Measurements from ENCODE around the gene ACTR3C.
A peak's percentile ranks its signal among the peaks of the same experiment; 100 is the strongest.

ACTR3C gene

GRCh38 chr7:150358988-150359621, 35.8 kb upstream of the ACTR3C start:
- no peak for DNase-seq

DNA sequence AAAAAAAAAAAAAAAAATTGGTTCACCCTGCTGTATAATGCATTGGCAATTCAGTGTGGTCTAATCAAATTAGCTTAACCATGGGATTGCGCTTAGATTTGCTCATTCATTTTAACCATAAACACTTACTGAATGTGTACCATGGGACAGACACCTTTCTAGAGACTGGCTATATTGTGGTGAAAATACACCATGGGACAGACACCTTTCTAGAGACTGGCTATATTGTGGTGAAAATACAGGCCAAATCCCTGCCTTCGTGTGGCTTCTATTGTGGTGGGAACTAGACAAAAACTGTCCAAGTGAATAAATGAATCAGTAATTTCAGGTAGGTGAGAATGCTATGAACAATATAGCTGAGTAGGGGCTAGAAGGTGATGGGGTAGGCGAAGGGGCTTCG, 35.1 kb upstream of the ACTR3C start:
- no peak for DNase-seq

- DNase-seq: no peak
Observed at GRCh38 chr7:150357771-150358427, 34.6 kb upstream of the ACTR3C start.

DNA sequence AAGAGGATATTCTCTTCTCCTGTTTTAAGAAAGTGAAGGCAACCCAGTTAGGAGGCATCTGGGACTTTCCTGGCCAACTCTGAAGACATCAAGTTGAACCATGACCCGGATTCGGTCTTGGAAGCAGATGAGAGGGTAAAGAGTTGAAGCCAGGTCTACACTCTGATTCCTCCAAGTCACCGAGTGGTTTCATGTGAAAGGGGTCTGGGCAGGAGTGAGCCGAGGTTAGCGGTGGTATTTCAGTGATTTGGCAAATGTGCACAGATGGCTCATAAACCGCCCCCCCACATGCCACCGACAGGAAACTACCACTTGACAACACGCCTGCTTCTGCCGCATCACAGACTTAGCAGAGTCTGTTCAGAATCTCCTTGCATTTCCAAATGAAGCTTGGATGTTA, 33.9 kb upstream of the ACTR3C start:
- DNase-seq: peak; percentile 62 to 72

GRCh38 chr7:150356265-150356897, 33.0 kb upstream of the ACTR3C start:
- no peak for DNase-seq

DNA sequence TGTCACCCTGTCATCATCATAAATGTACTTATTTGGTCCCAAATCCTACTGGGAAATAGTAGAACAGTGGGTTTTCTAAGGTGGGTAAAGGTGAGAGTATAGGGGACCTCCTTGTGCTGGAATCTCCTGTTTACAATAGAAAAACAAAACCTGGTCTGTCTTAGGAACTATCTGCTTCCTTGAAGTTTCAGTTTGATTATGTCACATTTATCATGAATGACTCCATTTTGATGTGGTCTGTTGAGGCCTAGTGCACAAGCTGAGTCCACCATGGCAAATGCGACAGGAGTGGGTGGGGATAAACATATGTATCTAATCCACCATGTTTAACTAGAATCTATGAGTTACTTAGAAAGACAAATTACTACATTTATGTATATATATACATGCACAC, 32.3 kb upstream of the ACTR3C start:
- DNase-seq: no peak

DNA sequence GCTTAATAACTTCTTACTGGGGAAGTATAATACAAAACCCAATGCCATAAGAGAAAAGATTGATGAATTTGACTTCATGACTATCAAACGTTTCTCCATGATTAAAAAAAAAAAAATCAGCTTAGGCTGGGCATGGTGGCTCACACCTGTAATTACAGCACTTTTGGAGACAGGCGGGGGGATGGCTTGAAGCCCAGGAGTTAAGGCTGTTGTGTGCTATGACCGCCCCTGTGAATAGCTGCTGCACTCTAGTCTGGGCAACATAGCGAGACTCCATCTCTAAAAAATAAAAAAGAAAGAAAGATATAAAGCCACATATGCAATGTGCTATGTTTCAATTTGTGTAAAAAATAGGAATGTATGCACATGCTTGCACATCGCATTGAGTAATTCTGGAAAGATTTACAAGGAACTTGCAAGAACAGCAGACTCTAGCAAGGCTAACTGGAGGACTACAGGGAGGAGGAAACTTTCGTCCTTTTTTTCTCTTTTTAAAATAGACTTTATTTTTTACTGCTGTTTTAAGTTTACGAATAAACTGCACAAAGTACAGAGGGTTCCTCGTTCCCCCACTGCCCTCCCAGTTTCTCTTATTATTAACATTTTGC, 28.3 kb upstream of the ACTR3C start:
- no peak for DNase-seq

- no peak for DNase-seq
Observed at GRCh38 chr7:150346922-150347321, 23.6 kb upstream of the ACTR3C start.

DNA sequence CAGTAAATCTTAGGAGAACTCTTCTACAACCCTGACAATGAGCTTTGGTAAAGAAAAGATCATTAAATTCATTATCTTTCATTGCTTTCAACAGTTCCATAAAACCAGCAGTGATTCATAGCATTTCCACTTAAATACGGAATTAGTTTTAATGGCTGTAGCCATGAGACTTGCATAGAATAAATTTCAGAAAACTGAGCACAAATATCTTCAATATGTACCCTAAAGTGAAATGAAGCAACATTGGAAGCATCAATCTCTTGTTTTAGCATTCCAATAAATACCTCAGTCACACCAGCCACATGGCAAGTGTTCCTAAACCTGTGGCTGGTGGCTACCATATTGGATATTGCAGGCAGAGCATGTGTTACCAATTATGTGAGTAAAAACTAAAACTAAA, 21.7 kb upstream of the ACTR3C start:
- DNase-seq: no peak

DNA sequence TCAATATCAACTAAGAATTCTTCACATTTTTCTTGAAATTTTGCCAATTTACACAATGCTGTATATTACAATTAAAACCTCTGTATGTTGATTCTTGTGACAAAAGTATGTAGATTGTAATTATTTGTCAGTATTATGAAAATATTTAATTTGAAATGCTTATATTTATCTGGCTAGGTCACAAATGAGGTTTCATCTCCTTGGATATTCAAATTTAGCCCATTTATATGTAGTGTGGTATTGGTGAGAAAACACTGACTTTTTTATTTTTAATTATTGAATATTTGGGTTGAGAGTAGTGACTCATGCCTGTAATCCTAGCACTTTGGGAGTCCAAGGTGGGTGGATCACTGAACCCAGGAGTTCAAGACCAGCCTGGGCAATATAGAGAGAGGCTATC, 21.0 kb upstream of the ACTR3C start:
- DNase-seq: no peak

GRCh38 chr7:150343225-150343624, 19.9 kb upstream of the ACTR3C start:
- no peak for DNase-seq

GRCh38 chr7:150342121-150342408, 18.7 kb upstream of the ACTR3C start:
- DNase-seq: no peak

GRCh38 chr7:150341263-150342120, 18.1 kb upstream of the ACTR3C start, which contains the start of gene RARRES2:
Gene RARRES2 (minus strand): TSS chr7:150341629. CDS start chr7:150340609, 1,020 bp downstream.
- no peak for DNase-seq

DNA sequence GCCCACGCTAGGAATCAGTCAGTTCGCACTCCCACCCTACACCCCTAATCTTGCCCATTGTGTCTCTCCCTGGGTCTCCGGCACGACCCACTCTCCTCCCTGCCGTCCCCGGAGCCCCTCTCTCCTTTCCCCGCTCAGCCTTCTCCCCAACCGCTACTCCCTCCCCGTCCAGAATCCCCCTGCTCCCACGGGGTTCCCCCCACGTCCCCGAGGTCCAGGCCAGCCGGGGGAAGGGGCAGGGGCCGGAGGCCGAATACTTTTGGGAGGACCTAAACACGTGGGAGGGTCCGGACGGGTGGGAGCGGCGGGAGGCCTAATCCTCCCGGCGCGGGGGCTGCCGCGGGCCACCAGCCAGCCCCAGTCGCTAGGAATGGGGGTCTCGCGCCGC, 17.5 kb upstream of the ACTR3C start:
- DNase-seq: no peak

DNA sequence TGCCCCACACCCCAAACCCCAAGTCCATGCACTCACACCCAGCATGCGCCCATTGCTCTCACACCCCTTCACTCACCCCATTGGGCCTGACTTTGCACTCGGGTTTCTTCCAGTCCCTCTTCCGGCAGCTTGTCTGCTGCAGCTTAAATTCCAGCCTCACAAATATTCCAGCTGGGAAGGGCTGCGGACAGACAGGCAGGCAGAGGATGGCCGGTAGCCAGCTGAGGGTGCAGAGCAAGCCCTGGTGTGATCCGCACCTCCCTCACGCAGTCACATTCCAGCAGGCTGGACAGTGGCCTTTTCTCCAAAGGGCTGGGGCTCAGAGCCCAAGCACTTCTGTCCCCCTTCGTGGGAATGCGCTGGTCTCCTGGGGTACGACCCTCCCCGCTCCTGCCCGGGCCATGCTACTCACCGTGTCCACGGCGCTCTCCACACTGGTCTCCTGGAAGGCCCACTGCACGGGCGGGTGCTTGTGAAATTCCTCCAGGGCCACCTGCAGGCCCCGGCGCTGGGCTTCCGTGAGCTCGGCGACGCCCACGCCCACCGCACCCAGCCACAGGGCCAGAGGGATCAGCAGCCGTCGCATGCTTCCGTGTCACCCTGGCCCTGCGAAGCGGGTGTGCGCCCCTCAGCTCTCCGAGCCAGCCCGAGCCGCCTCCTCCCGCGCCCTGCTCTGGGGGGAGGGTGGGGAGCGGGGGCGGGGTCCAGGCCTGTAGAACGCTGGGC, 16.8 kb upstream of the ACTR3C start:
- DNase-seq: no peak

DNA sequence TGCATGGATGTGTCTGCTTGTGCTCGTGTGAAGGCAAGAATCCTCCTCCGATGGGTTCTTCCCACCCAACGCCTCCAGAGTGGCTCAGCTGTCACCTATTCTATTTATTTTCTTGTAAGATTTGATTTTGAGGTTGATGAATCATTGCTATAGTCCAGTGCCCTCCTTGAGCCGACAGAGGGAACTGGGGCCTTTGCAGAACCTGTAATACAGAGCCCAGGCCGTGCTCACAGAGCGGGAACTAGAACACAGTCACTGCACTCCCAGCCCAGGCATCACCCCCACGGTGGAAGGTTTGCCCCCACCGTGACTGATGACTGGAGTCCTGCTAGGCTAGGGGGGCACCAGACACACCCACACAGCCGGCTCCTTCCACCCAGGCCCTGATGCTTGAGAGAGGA, 16.1 kb upstream of the ACTR3C start:
- no peak for DNase-seq

- no peak for DNase-seq
Observed at GRCh38 chr7:150338166-150338829, 15.0 kb upstream of the ACTR3C start.

DNA sequence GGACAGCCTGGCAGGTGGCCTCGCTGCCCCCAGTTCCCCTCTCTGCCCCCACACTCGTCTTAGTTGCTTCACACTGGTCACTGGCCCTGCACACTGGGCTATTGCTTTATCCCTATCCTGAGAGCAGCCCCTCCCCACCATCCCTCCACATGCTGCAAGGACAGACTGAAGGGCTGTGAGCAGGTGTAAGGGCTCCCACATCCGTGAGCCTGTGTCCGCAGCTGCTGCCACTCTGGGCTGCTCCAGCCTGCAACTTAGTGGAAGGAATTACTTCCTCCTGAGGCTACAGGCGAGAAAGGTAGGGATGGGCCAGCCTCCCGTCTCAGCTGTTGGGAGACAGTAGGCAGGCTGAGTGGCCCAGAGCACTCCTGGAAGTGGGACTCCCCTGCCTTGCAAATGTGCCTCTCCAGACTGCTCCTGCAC, 14.3 kb upstream of the ACTR3C start:
- no peak for DNase-seq

GRCh38 chr7:150337179-150337578, 13.8 kb upstream of the ACTR3C start:
- DNase-seq: no peak

GRCh38 chr7:150336746-150337145, 13.4 kb upstream of the ACTR3C start:
- no peak for DNase-seq

- DNase-seq: no peak
Observed at GRCh38 chr7:150335774-150336112, 12.4 kb upstream of the ACTR3C start.

Measured in activated CD4-positive, alpha-beta T cell treated with anti-CD3 and anti-CD28 coated beads, Interleukin-2, amount 50 U/mL, for 48 hours (primary cell).